PC-9 (cell line): Measurements from ENCODE around the gene NGEF. TPM values are rescaled to one million over a fixed set of nuclear protein-coding genes. Genes with fewer than 3 reads are reported as not detected.

Experiments used
- BruUV-seq: library from RNA; stranded (reverse); fragments of 400-500 nt; replicated peaks from 2 replicates; lab custom pipeline; 2021; lab: Mats Ljungman, UMichigan
- CTCF ChIA-PET: fragments of 300-600 bp; sonication (Branson Sonifier 250); formaldehyde crosslinking; loops from one replicate; lab custom pipeline; 2022; ENCODE audit warnings: antibody characterized with exemption; lab: Charles Lee
- POLR2A ChIA-PET: fragments of 300-600 bp; sonication (Branson Sonifier 250); formaldehyde crosslinking; loops from one replicate; lab custom pipeline; 2022; ENCODE audit warnings: antibody characterized with exemption; ENCODE audit not compliant: unreplicated experiment; lab: Charles Lee
- DNase-seq, 2 experiments: peaks; one replicate each; pipeline versions ENCODE4 v3.0.0 to v3.0.0-alpha.2; 2015 to 2022; ENCODE audit warnings: mixed read lengths in 1 of 2
- H2AFZ ChIP-seq: fragments of 200-600 bp; sonication (generic); 2 replicates; pipeline ENCODE4 v1.8.1; 2017; ENCODE audit warnings: antibody characterized with exemption
- H3F3A ChIP-seq: fragments of 200-600 bp; sonication (generic); 2 replicates; pipeline ENCODE4 v1.8.1; 2017; ENCODE audit warnings: antibody characterized with exemption, mild to moderate bottlenecking, low read depth; ENCODE audit not compliant: insufficient read depth
- H3K27ac ChIP-seq: fragments of 200-600 bp; sonication (generic); 2 replicates; pipeline ENCODE4 v1.6.1; 2016; ENCODE audit warnings: mixed run types
- H3K27me3 ChIP-seq: fragments of 200-600 bp; sonication (generic); 2 replicates; pipeline ENCODE4 v1.6.1; 2016; ENCODE audit warnings: low read depth, mixed run types; ENCODE audit not compliant: insufficient read depth
- H3K36me3 ChIP-seq: fragments of 200-600 bp; sonication (generic); 2 replicates; pipeline ENCODE4 v1.6.1; 2016; ENCODE audit warnings: low read depth, mixed run types
- H3K4me1 ChIP-seq: fragments of 200-600 bp; sonication (generic); replicated peaks from 2 replicates; pipeline ENCODE4 v1.6.1; 2016; ENCODE audit warnings: mixed run types; ENCODE audit not compliant: insufficient read depth
- H3K4me2 ChIP-seq: fragments of 200-600 bp; sonication (generic); 2 replicates; pipeline ENCODE4 v1.6.1; 2017; ENCODE audit warnings: mixed run types
- H3K4me3 ChIP-seq: fragments of 200-600 bp; sonication (generic); 2 replicates; pipeline ENCODE4 v1.6.1; 2016; ENCODE audit warnings: mixed run types
- H3K79me2 ChIP-seq: fragments of 200-600 bp; sonication (generic); 2 replicates; pipeline ENCODE4 v1.6.1; 2017; ENCODE audit warnings: low read depth, mixed run types
- H3K9me2 ChIP-seq: fragments of 200-600 bp; sonication (generic); 2 replicates; pipeline ENCODE4 v1.8.1; 2017; ENCODE audit warnings: mild to moderate bottlenecking; ENCODE audit not compliant: insufficient read depth
- H3K9me3 ChIP-seq: fragments of 200-600 bp; sonication (generic); 2 replicates; pipeline ENCODE4 v1.8.1; 2016; ENCODE audit warnings: low read depth; ENCODE audit not compliant: insufficient read depth
- H4K20me1 ChIP-seq: fragments of 200-600 bp; sonication (generic); 2 replicates; pipeline ENCODE4 v1.8.1; 2017; ENCODE audit not compliant: insufficient read depth
- EZH2 ChIP-seq: fragments of 200-600 bp; sonication (generic); IDR thresholded peaks from 2 replicates; pipeline ENCODE4 v1.8.0; 2017; ENCODE audit warnings: antibody characterized with exemption, low read depth
- intact Hi-C: fragments of 100-400 bp; cut with micrococcal nuclease; formaldehyde crosslinking; loops from one replicate; pipeline ENCODE4 v1.10.0; 2022; ENCODE audit not compliant: unreplicated experiment
- total RNA-seq: library from RNA; stranded (reverse); gene quantifications from 2 replicates; pipeline ENCODE4 v1.2.3, GENCODE V29; 2021
- TF ChIP-seq, protein P1 (sequence below): fragments of 200-600 bp; sonication (generic); conservative IDR thresholded peaks from 2 replicates; pipeline ENCODE4 v1.6.1; 2017; ENCODE audit warnings: mixed run types, antibody characterized with exemption, mild to moderate bottlenecking, moderate library complexity

Gene NGEF
- total RNA-seq, 1 experiment from 2014 or later, result 55.3 TPM

DNA sequence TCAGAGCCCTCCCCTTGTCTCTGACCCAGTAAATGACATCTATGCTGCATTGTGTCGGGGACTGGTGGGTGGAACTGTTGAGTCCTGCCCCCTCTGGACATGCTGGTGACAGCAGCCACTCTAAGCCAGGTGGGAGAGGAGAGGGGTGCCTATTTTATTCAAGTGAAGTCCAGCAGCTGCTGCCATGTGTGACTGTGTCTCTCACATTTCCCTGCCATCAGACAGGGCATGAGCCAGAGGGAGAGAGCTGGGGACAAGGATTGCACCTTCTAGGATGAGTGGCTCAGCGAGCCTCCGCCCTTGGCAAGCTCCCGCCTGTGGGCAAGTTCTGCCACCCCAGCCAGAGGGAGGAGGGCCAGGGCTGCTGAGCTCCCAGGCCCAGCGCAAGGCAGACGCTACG is 13.7 kb downstream of the NGEF start:
- H3K4me3 ChIP-seq, result no peak overlapping the region
- no peak overlapping the region for H3K4me2 ChIP-seq
- TF ChIP-seq EZH2, result no peak
- TF ChIP-seq, protein P1, sequence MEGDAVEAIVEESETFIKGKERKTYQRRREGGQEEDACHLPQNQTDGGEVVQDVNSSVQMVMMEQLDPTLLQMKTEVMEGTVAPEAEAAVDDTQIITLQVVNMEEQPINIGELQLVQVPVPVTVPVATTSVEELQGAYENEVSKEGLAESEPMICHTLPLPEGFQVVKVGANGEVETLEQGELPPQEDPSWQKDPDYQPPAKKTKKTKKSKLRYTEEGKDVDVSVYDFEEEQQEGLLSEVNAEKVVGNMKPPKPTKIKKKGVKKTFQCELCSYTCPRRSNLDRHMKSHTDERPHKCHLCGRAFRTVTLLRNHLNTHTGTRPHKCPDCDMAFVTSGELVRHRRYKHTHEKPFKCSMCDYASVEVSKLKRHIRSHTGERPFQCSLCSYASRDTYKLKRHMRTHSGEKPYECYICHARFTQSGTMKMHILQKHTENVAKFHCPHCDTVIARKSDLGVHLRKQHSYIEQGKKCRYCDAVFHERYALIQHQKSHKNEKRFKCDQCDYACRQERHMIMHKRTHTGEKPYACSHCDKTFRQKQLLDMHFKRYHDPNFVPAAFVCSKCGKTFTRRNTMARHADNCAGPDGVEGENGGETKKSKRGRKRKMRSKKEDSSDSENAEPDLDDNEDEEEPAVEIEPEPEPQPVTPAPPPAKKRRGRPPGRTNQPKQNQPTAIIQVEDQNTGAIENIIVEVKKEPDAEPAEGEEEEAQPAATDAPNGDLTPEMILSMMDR, result no peak
- H3K9me3 ChIP-seq, result no peaks in the 10 kb centered on the region
- no peaks in the 10 kb centered on the region for H3K79me2 ChIP-seq
- H3K27ac ChIP-seq, result no peak overlapping the region
- peak overlapping the region; percentile 36; the same call in 1 of the 2 replicates for H2AFZ ChIP-seq
- H3F3A ChIP-seq, result peaks cover 3% of the 10 kb centered on the region
- intact Hi-C loops, result no loop called here
- H3K4me1 ChIP-seq, result no peaks in the 10 kb centered on the region
- H3K9me2 ChIP-seq, result no peaks in the 10 kb centered on the region
- no peaks in the 10 kb centered on the region for H4K20me1 ChIP-seq
- H3K36me3 ChIP-seq, result no peaks in the 10 kb centered on the region
- DNase-seq, result peak in 1 of 2 experiments; percentile 34
- no TSS peak for BruUV-seq
- CTCF ChIA-PET, result no interaction called here
- no peaks in the 10 kb centered on the region for H3K27me3 ChIP-seq
- POLR2A ChIA-PET, result no interaction called here

DNA sequence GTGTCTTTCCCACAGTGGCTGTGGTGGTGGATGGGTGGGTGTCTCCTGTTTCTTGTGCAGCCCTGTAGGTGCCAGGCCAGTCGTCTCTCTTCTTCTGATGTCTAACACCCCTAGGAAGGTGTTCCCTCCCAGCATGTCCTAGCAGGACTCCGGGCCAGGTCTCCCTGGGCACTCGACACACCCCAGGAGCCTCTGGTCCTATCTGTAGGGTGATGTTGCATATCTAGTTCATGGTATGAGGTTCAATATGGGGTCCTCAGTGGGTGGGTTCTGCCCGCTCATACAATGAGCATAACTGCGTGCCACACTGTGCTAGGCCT is 14.4 kb downstream of the NGEF start:
- intact Hi-C loops, result no loop called here
- no peak overlapping the region for H3K4me3 ChIP-seq
- H3K9me2 ChIP-seq, result no peaks in the 10 kb centered on the region
- H3K36me3 ChIP-seq, result no peaks in the 10 kb centered on the region
- no peaks in the 10 kb centered on the region for H3K4me1 ChIP-seq
- DNase-seq, result no peak
- no peaks in the 10 kb centered on the region for H3K79me2 ChIP-seq
- H3K27me3 ChIP-seq, result no peaks in the 10 kb centered on the region
- no peaks in the 10 kb centered on the region for H3K9me3 ChIP-seq
- H3K4me2 ChIP-seq, result no peak overlapping the region
- ChIA-PET POLR2A (no interaction called here), CTCF (no interaction called here)
- no peak for TF ChIP-seq EZH2
- TF ChIP-seq, protein P1, result no peak
- BruUV-seq, result no TSS peak
- no peak overlapping the region for H2AFZ ChIP-seq
- H3F3A ChIP-seq, result peaks cover 8% of the 10 kb centered on the region
- H4K20me1 ChIP-seq, result no peaks in the 10 kb centered on the region
- no peak overlapping the region for H3K27ac ChIP-seq

DNA sequence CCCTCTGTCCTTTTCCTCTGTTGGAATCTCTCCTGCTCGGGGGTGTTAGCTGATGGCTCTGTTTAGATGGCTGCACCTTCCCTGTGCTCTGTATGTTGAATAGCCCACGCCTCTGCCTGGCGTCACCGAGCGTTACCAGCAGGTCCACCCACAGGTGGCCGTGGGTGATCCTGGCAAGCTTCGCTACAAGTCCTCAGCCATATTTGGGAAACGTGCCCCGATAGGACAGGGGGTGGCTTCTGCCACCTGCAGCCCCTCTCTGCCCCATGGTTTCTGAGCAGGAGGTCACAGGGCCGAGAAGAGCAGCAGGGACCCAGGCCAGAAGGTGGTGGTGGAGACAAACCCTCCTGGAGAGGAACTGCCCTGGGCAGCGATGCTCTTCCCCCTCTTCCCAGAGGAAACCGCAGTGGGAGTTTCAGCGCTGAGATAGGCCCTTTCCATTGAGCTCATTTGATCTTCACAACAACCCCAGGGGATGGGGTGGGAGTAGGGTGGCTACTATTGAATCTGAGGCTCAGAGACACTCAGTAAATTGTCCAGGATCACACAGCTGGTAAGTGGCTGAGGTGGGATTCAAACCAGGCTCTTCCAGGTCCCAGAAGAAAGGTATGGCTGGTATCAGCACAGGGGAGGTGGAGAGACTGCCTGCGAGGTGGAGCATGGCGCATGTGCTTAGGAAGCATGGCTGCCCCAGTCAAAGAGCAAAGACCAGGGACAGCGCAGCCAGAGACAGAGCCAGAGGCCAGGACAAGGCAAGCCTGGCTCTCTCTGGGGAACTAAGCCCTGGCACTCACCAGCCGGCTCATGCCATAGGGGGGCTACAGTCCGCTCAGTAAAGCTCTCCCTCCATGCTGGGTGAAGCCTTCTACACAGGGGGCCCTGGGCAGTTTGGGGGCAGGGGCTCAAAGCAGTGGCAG is 15.0 kb downstream of the NGEF start:
- no peak overlapping the region for H3K27ac ChIP-seq
- H3K4me2 ChIP-seq, result no peak overlapping the region
- no peaks in the 10 kb centered on the region for H4K20me1 ChIP-seq
- H3K79me2 ChIP-seq, result no peaks in the 10 kb centered on the region
- no peaks in the 10 kb centered on the region for H3K36me3 ChIP-seq
- no peak overlapping the region for H2AFZ ChIP-seq
- H3K4me1 ChIP-seq, result no peaks in the 10 kb centered on the region
- H3F3A ChIP-seq, result peaks cover 11% of the 10 kb centered on the region
- CTCF ChIA-PET, result no interaction called here
- H3K27me3 ChIP-seq, result no peaks in the 10 kb centered on the region
- TF ChIP-seq, protein P1, result no peak
- TF ChIP-seq EZH2, result no peak
- no peak overlapping the region for H3K4me3 ChIP-seq
- peak in 1 of 2 experiments; percentile 19 for DNase-seq
- POLR2A ChIA-PET, result interaction anchor here (0.7 kb wide), 1 partner anchor 48 kb away, joined by 3 read pairs; no protein-coding TSS in a partner anchor
- intact Hi-C loops, result no loop called here
- no TSS peak for BruUV-seq
- H3K9me3 ChIP-seq, result no peaks in the 10 kb centered on the region
- H3K9me2 ChIP-seq, result no peaks in the 10 kb centered on the region
